H1 (cell line): Measurements from ENCODE around the gene TEX48. TPM values are rescaled to one million over a fixed set of nuclear protein-coding genes. Genes with fewer than 3 reads are reported as not detected.

ENCODE experiments used
- CTCF ChIA-PET: fragments of 300-600 bp; sonication (Branson Sonifier 250); formaldehyde crosslinking; loops from one replicate; lab custom pipeline; 2021; ENCODE audit not compliant: partially characterized antibody; lab: Charles Lee
- POLR2A ChIA-PET: fragments of 300-600 bp; sonication (Branson Sonifier 250); formaldehyde crosslinking; loops from one replicate; lab custom pipeline; 2021; ENCODE audit warnings: inconsistent platforms; ENCODE audit not compliant: partially characterized antibody; lab: Charles Lee
- DNase-seq, 2 experiments: peaks; one replicate each; pipeline versions ENCODE4 v3.0.0 to v3.0.0-alpha.2; 2010 to 2022; ENCODE audit warnings: low spot score in 2 of 2, low read depth in 1 of 2, mixed read lengths in 1 of 2
- FAIRE-seq: peaks from 2 replicates; lab custom pipeline; 2011; peaks lifted over from hg19 to GRCh38; lab: Jason Lieb, UNC
- H2AFZ ChIP-seq: 2 replicates; pipeline ENCODE4 v1.8.1; 2012; ENCODE audit warnings: low read length, inconsistent platforms
- H2AK5ac ChIP-seq: 2 replicates; pipeline ENCODE4 v1.6.1; 2013; ENCODE audit warnings: low read depth, low read length
- H2BK120ac ChIP-seq: replicated peaks from 2 replicates; pipeline ENCODE3; 2013; ENCODE audit warnings: low read depth, low read length, inconsistent platforms
- H2BK12ac ChIP-seq: 2 replicates; pipeline ENCODE4 v1.6.1; 2013; ENCODE audit warnings: low read depth, low read length
- H2BK15ac ChIP-seq: 2 replicates; pipeline ENCODE4 v1.6.1; 2013; ENCODE audit warnings: low read length
- H2BK20ac ChIP-seq: 2 replicates; pipeline ENCODE4 v1.6.1; 2013; ENCODE audit warnings: low read length
- H2BK5ac ChIP-seq: 2 replicates; pipeline ENCODE4 v1.6.1; 2013; ENCODE audit warnings: low read depth, low read length
- H3K14ac ChIP-seq: 2 replicates; pipeline ENCODE4 v1.6.1; 2013; ENCODE audit warnings: inconsistent platforms; ENCODE audit not compliant: insufficient read length
- H3K18ac ChIP-seq: 2 replicates; pipeline ENCODE4 v1.6.1; 2013; ENCODE audit warnings: low read length; ENCODE audit errors: extremely low read depth
- H3K23ac ChIP-seq: 2 replicates; pipeline ENCODE4 v1.6.1; 2013; ENCODE audit warnings: inconsistent platforms; ENCODE audit not compliant: insufficient read length
- H3K23me2 ChIP-seq: 2 replicates; pipeline ENCODE4 v1.6.1; 2013; ENCODE audit warnings: low read depth, low read length
- H3K27ac ChIP-seq: 2 replicates; pipeline ENCODE4 v1.6.1; 2011; ENCODE audit warnings: low read depth, low read length, inconsistent platforms
- H3K27me3 ChIP-seq, 4 experiments: replicated peaks in 1 of 4; 1 replicate in 1 of 4; 2 replicates in 3 of 4; pipeline versions ENCODE4 v1.6.1 to v1.8.1; 2011 to 2013; ENCODE audit warnings: low read length in 3 of 4, mild to moderate bottlenecking in 3 of 4, inconsistent platforms in 2 of 4, mixed read lengths in 2 of 4, moderate library complexity in 1 of 4; ENCODE audit not compliant: control insufficient read depth in 3 of 4, insufficient read depth in 3 of 4; ENCODE audit errors: extremely low read depth in 1 of 4
- H3K36me3 ChIP-seq, 4 experiments: 2 replicates each; pipeline versions ENCODE4 v1.6.1 to v1.8.1; 2011 to 2013; ENCODE audit warnings: mild to moderate bottlenecking in 4 of 4, low read length in 3 of 4, moderate library complexity in 2 of 4, control low read depth in 1 of 4, inconsistent platforms in 1 of 4; ENCODE audit not compliant: insufficient read depth in 4 of 4, control insufficient read depth in 2 of 4
- H3K4ac ChIP-seq: replicated peaks from 2 replicates; pipeline ENCODE3; 2013; ENCODE audit warnings: low read length, low read depth, mixed read lengths, inconsistent platforms; ENCODE audit not compliant: insufficient read length
- H3K4me1 ChIP-seq, 4 experiments: replicated peaks in 1 of 4; 1 replicate in 1 of 4; 2 replicates in 3 of 4; pipeline versions ENCODE4 v1.6.1 to v1.8.1; 2011 to 2013; ENCODE audit warnings: low read length in 3 of 4, inconsistent platforms in 2 of 4, mixed read lengths in 1 of 4; ENCODE audit not compliant: insufficient read depth in 4 of 4, control insufficient read depth in 3 of 4
- H3K4me2 ChIP-seq, 2 experiments: 2 replicates each; pipeline versions ENCODE4 v1.6.1 to v1.8.1; 2011 to 2013; ENCODE audit warnings: low read depth in 2 of 2, low read length in 2 of 2, control low read depth in 1 of 2, inconsistent platforms in 1 of 2, mild to moderate bottlenecking in 1 of 2; ENCODE audit not compliant: insufficient read depth in 1 of 2
- H3K4me3 ChIP-seq, 4 experiments: fragments of 200-600, 300-600 bp in 1 of 4; sonication (generic), shearing (Covaris generic), sonication (Bioruptor Twin) in 1 of 4; 2 replicates each; pipeline versions ENCODE4 v1.5.1 to v1.8.1; 2011 to 2016; ENCODE audit warnings: low read length in 4 of 4, low read depth in 3 of 4, control low read depth in 2 of 4, inconsistent platforms in 2 of 4, mild to moderate bottlenecking in 2 of 4, mixed read lengths in 1 of 4, moderate library complexity in 1 of 4; ENCODE audit not compliant: insufficient read depth in 2 of 4; ENCODE audit errors: extremely low read depth in 1 of 4
- H3K56ac ChIP-seq: replicated peaks from 2 replicates; pipeline ENCODE3; 2013; ENCODE audit warnings: low read depth, mild to moderate bottlenecking, mixed read lengths, low read length, inconsistent platforms; ENCODE audit not compliant: insufficient read length
- H3K79me1 ChIP-seq: 2 replicates; pipeline ENCODE4 v1.6.1; 2013; ENCODE audit warnings: low read depth, low read length, control low read depth
- H3K79me2 ChIP-seq, 2 experiments: 2 replicates each; pipeline versions ENCODE4 v1.6.1 to v1.8.1; 2012 to 2013; ENCODE audit warnings: low read length in 2 of 2, mild to moderate bottlenecking in 2 of 2, inconsistent platforms in 1 of 2; ENCODE audit not compliant: insufficient read depth in 2 of 2, control insufficient read depth in 1 of 2
- H3K9ac ChIP-seq, 4 experiments: replicated peaks in 1 of 4; 1 replicate in 1 of 4; 2 replicates in 3 of 4; pipeline versions ENCODE4 v1.6.1 to v1.8.1; 2011 to 2013; ENCODE audit warnings: low read depth in 3 of 4, low read length in 3 of 4, control low read depth in 2 of 4, mild to moderate bottlenecking in 2 of 4, moderate library complexity in 2 of 4, inconsistent platforms in 1 of 4; ENCODE audit errors: extremely low read depth in 1 of 4
- H3K9me3 ChIP-seq, 2 experiments: 2 replicates each; pipeline versions ENCODE4 v1.6.1 to v1.8.1; 2012 to 2013; ENCODE audit warnings: mild to moderate bottlenecking in 2 of 2, moderate library complexity in 2 of 2, control low read depth in 1 of 2, inconsistent platforms in 1 of 2, low read depth in 1 of 2, low read length in 1 of 2, mixed read lengths in 1 of 2; ENCODE audit not compliant: insufficient read depth in 2 of 2
- H4K20me1 ChIP-seq, 2 experiments: replicated peaks in 1 of 2; 2 replicates each; pipeline versions ENCODE3 to v1.8.1; 2011 to 2013; ENCODE audit warnings: inconsistent platforms in 2 of 2, low read length in 2 of 2, mild to moderate bottlenecking in 1 of 2; ENCODE audit not compliant: insufficient read depth in 2 of 2, control insufficient read depth in 1 of 2
- H4K5ac ChIP-seq: 2 replicates; pipeline ENCODE4 v1.6.1; 2013; ENCODE audit warnings: low read length, low read depth, mixed read lengths, inconsistent platforms; ENCODE audit not compliant: insufficient read length
- H4K8ac ChIP-seq: 2 replicates; pipeline ENCODE4 v1.8.0; 2013; ENCODE audit warnings: mild to moderate bottlenecking, moderate library complexity, low read length, inconsistent platforms; ENCODE audit not compliant: insufficient read depth; ENCODE audit errors: extremely low read depth
- H4K91ac ChIP-seq: replicated peaks from 2 replicates; pipeline ENCODE3; 2013; ENCODE audit warnings: low read length, mixed read lengths, inconsistent platforms; ENCODE audit not compliant: insufficient read length
- TCF12 ChIP-seq: IDR thresholded peaks from 2 replicates; pipeline ENCODE4 v1.6.1; 2011; ENCODE audit warnings: low read depth, mild to moderate bottlenecking, low read length
- WGBS, 2 experiments: shearing (Covaris generic) in 1 of 2; methylation state at CpG; one replicate each; pipeline versions ENCODE4 v1.1.6 to v1.1.7; 2013 to 2015; ENCODE audit warnings: low lambda C conversion rate in 2 of 2, mixed read lengths in 2 of 2, inconsistent platforms in 1 of 2, low coverage in 1 of 2, missing lambda C conversion rate in 1 of 2; ENCODE audit not compliant: insufficient replicate concordance in 2 of 2, insufficient coverage in 1 of 2, insufficient read length in 1 of 2; ENCODE audit errors: extremely low coverage in 1 of 2, missing lambda C conversion rate in 1 of 2; 5-methylcytosine and 5-hydroxymethylcytosine counted together
- polyA plus RNA-seq, 7 experiments: library from polyadenylated mRNA; depleted of rRNA in 3 of 7; stranded (reverse) in 5 of 7; unstranded in 2 of 7; fragments of >200 nt in 5 of 7; fragments of 200-250 nt in 2 of 7; gene quantifications; 1 replicate in 5 of 7; 2 replicates in 1 of 7; 4 replicates in 1 of 7; pipeline versions ENCODE4 v1.2.1 to v1.2.3, GENCODE V29; 2011 to 2013; ENCODE audit warnings: missing spikeins in 2 of 7, mixed read lengths in 2 of 7
- total RNA-seq: library from RNA; stranded (reverse); fragmentation: NEBNext Ultra II Directional; extraction: Animal tissue kit (Norgen Biotek cat#: 25700); gene quantifications from 2 replicates; pipeline ENCODE4 v1.2.1, GENCODE V29; 2021
- TF ChIP-seq, protein P1 (sequence below): IDR thresholded peaks from 2 replicates; pipeline ENCODE4 v1.6.1; 2011; ENCODE audit warnings: low read length, improper control_type of control experiment

The TEX48 gene
- total and polyA plus RNA-seq, 2 of the 8 experiments (the other 6 are each of a cell fraction or from before 2014, with no cell fraction given): not detected

DNA sequence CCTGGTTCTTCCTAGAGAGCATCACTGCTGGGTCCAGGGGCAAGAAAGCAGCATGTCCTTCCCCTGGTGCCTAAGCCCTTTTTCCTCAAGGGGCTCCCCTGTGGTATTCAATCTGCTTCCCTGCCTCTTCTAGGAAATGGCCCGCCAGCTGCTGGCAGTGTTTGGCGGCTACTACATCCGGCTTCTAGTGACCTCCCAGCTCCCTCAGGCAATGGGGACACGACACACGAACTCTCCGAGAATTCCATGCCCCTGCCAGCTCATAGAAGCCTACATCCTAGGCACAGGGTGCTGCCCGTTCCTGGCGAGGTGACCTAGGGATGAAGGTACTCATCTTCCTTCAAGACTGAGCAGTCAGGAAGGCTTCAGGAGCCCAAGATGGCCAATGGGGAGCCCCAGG, 39.0 kb downstream of the TEX48 start:
- Histone ChIP-seq H3K56ac (no peak overlapping the region), H3K4ac (no peak overlapping the region), H3K79me2 (no peaks in the 10 kb centered on the region), H3K9me3 (no peaks in the 10 kb centered on the region), H3K23me2 (no peaks in the 10 kb centered on the region), H2AFZ (no peak overlapping the region), H2BK15ac (no peak overlapping the region), H2BK12ac (no peak overlapping the region), H2AK5ac (no peak overlapping the region), H2BK5ac (no peak overlapping the region), H3K14ac (no peak overlapping the region), H2BK20ac (no peak overlapping the region), H4K91ac (no peak overlapping the region), H3K18ac (no peak overlapping the region), H2BK120ac (no peak overlapping the region), H3K79me1 (no peaks in the 10 kb centered on the region)
- ChIA-PET CTCF (interaction anchor here (0.6 to 6.0 kb wide), 2 partner anchors 11 to 925 kb away, joined by 3 to 35 read pairs; no protein-coding TSS in a partner anchor), POLR2A (interaction anchor here (1.3 kb wide), 1 partner anchor 10 kb away, joined by 3 read pairs; no protein-coding TSS in a partner anchor)
- no peak for DNase-seq
- no peak for TF ChIP-seq TCF12
- TF ChIP-seq, protein P1, sequence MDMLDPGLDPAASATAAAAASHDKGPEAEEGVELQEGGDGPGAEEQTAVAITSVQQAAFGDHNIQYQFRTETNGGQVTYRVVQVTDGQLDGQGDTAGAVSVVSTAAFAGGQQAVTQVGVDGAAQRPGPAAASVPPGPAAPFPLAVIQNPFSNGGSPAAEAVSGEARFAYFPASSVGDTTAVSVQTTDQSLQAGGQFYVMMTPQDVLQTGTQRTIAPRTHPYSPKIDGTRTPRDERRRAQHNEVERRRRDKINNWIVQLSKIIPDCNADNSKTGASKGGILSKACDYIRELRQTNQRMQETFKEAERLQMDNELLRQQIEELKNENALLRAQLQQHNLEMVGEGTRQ: no peak
- TF ChIP-seq, all 59 proteins: peak for 0
- Histone ChIP-seq H4K5ac (no peak overlapping the region), H4K8ac (no peak overlapping the region; the same call in 1 of the 2 replicates), H3K9ac (no peak overlapping the region), H4K20me1 (no peaks in the 10 kb centered on the region), H3K4me2 (no peak overlapping the region), H3K4me3 (no peak overlapping the region), H3K23ac (no peak overlapping the region), H3K27ac (no peak overlapping the region), H3K36me3 (peaks cover 0 to 6% (median 0%) of the 10 kb centered on the region in 4 experiments; a peak in 3 of 8 replicates), H3K27me3 (no peaks in the 10 kb centered on the region), H3K4me1 (no peaks in the 10 kb centered on the region)
- WGBS, 2 experiments: 91% methylated on average over 8 of the region's 8 CpGs; no CpG with 5 or more reads in 1 of the 2 experiments
- no peak for FAIRE-seq
